Liver (tissue), 9 donors: Measurements from ENCODE around the gene ANKRD11. TPM values are rescaled to one million over a fixed set of nuclear protein-coding genes. Genes with fewer than 3 reads are reported as not detected.

Experiments
- DNase-seq: peaks from one replicate; pipeline ENCODE4 v3.0.0-alpha.2; 2017; ENCODE audit warnings: low spot score
- H3K27ac ChIP-seq, 2 donors: one replicate each; pipeline ENCODE4 v1.7.0; 2013; ENCODE audit warnings: inconsistent platforms in 2 of 2, low read length in 2 of 2, control low read depth in 1 of 2, low read depth in 1 of 2, mild to moderate bottlenecking in 1 of 2
- H3K27me3 ChIP-seq, 4 donors: one replicate each; pipeline versions ENCODE4 v1.6.1 to v1.7.0; 2013; ENCODE audit warnings: low read length in 3 of 4, inconsistent platforms in 1 of 4, mild to moderate bottlenecking in 1 of 4, moderate library complexity in 1 of 4; ENCODE audit not compliant: control insufficient read depth in 4 of 4, insufficient read depth in 4 of 4
- H3K36me3 ChIP-seq, 4 donors: one replicate each; pipeline versions ENCODE4 v1.6.1 to v1.7.0; 2013; ENCODE audit warnings: low read length in 3 of 4, mild to moderate bottlenecking in 3 of 4, low read depth in 1 of 4, moderate library complexity in 1 of 4; ENCODE audit not compliant: control insufficient read depth in 4 of 4, insufficient read depth in 3 of 4
- H3K4me1 ChIP-seq, 4 donors: one replicate each; pipeline versions ENCODE4 v1.6.1 to v1.7.0; 2013; ENCODE audit warnings: low read length in 3 of 4, mild to moderate bottlenecking in 3 of 4, moderate library complexity in 1 of 4; ENCODE audit not compliant: control insufficient read depth in 4 of 4, insufficient read depth in 4 of 4
- H3K4me3 ChIP-seq, 3 donors: one replicate each; pipeline versions ENCODE4 v1.6.1 to v1.7.0; 2013; ENCODE audit warnings: low read length in 3 of 3, control low read depth in 1 of 3, low read depth in 1 of 3, mild to moderate bottlenecking in 1 of 3
- H3K9ac ChIP-seq, 2 donors: one replicate each; pipeline ENCODE4 v1.7.0; 2013; ENCODE audit warnings: low read length in 2 of 2, mild to moderate bottlenecking in 2 of 2, moderate library complexity in 2 of 2, control low read depth in 1 of 2, low read depth in 1 of 2
- H3K9me3 ChIP-seq, 4 donors: one replicate each; pipeline versions ENCODE4 v1.6.1 to v1.7.0; 2013; ENCODE audit warnings: low read length in 3 of 4; ENCODE audit not compliant: control insufficient read depth in 4 of 4
- CTCF ChIP-seq: fragments of 150-350 bp; IDR thresholded peaks from 2 replicates; pipeline ENCODE4 v1.5.1; 2017; ENCODE audit warnings: improper control_type of control experiment, low read depth, low read length; ENCODE audit not compliant: missing input control
- EGR1 ChIP-seq, 2 donors: IDR thresholded peaks; 2 replicates each; pipeline ENCODE4 v1.6.1; 2016 to 2018; ENCODE audit warnings: antibody characterized with exemption in 2 of 2, low read depth in 2 of 2
- FOXA1 ChIP-seq: IDR thresholded peaks from 2 replicates; pipeline ENCODE4 v1.6.1; 2016; ENCODE audit warnings: antibody characterized with exemption
- FOXA2 ChIP-seq: IDR thresholded peaks from 2 replicates; pipeline ENCODE4 v1.6.1; 2016; ENCODE audit warnings: antibody characterized with exemption
- GABPA ChIP-seq, 2 donors: IDR thresholded peaks in 1 of 2; conservative IDR thresholded peaks in 1 of 2; 2 replicates each; pipeline ENCODE4 v1.6.1; 2016; ENCODE audit warnings: antibody characterized with exemption in 2 of 2, mild to moderate bottlenecking in 1 of 2, moderate library complexity in 1 of 2
- HNF4G ChIP-seq: IDR thresholded peaks from 2 replicates; pipeline ENCODE4 v1.6.1; 2016; ENCODE audit warnings: antibody characterized with exemption
- JUND ChIP-seq, 2 donors: IDR thresholded peaks; 2 replicates each; pipeline ENCODE4 v1.6.1; 2016; ENCODE audit warnings: antibody characterized with exemption in 2 of 2
- NR2F2 ChIP-seq: IDR thresholded peaks from 2 replicates; pipeline ENCODE4 v1.6.1; 2016; ENCODE audit warnings: antibody characterized with exemption
- RAD21 ChIP-seq, 2 donors: IDR thresholded peaks; 2 replicates each; pipeline ENCODE4 v1.6.1; 2016; ENCODE audit warnings: antibody characterized with exemption in 2 of 2, mild to moderate bottlenecking in 2 of 2
- RXRA ChIP-seq, 2 donors: IDR thresholded peaks; 2 replicates each; pipeline ENCODE4 v1.6.1; 2017 to 2018; ENCODE audit warnings: antibody characterized with exemption in 2 of 2, mild to moderate bottlenecking in 1 of 2
- SP1 ChIP-seq: IDR thresholded peaks from 2 replicates; pipeline ENCODE4 v1.6.1; 2018; ENCODE audit warnings: antibody characterized with exemption, mild to moderate bottlenecking
- TAF1 ChIP-seq: conservative IDR thresholded peaks from 2 replicates; pipeline ENCODE4 v1.6.1; 2016; ENCODE audit warnings: antibody characterized with exemption, mild to moderate bottlenecking
- YY1 ChIP-seq: IDR thresholded peaks from 2 replicates; pipeline ENCODE4 v1.6.1; 2016; ENCODE audit warnings: antibody characterized with exemption, mild to moderate bottlenecking
- WGBS: extraction: QIAGEN DNeasy Blood & Tissue Kit; methylation state at CpG from one replicate; pipeline ENCODE4 v1.1.7; 2013; 5-methylcytosine and 5-hydroxymethylcytosine counted together
- polyA plus RNA-seq, 2 donors: library from polyadenylated mRNA; stranded (reverse) in 1 of 2; unstranded in 1 of 2; fragments of 200-250 nt in 1 of 2; fragments of >200 nt in 1 of 2; fragmentation: Nextera tagmentation in 1 of 2; extraction: Ambion mirVana in 1 of 2; gene quantifications; one replicate each; pipeline versions ENCODE4 v1.2.1 to v1.2.3, GENCODE V29; 2013 to 2015
- total RNA-seq, 2 donors: library from RNA; depleted of rRNA; stranded (reverse); fragments of >200 nt; gene quantifications; one replicate each; pipeline ENCODE4 v1.2.3, GENCODE V29; 2014
- TF ChIP-seq, protein P1 (sequence below): IDR thresholded peaks from 2 replicates; pipeline ENCODE4 v1.6.1; 2016; ENCODE audit warnings: antibody characterized with exemption
- TF ChIP-seq, protein P2 (sequence below): IDR thresholded peaks from 2 replicates; pipeline ENCODE4 v1.6.1; 2016; ENCODE audit warnings: antibody characterized with exemption
- TF ChIP-seq, protein P3 (sequence below): IDR thresholded peaks from 2 replicates; pipeline ENCODE4 v1.6.1; 2016; ENCODE audit warnings: antibody characterized with exemption, mild to moderate bottlenecking
- donor health status: healthy.
- donor health status: healthy.
- donor health status: healthy.
- donor health status: healthy.
- donor health status: healthy.

ANKRD11 gene
- total and polyA plus RNA-seq, 4 donors = 16.3 to 55.1 (median 28.0) TPM

- Histone ChIP-seq H3K36me3 (peaks cover 13 to 65% (median 44%) of the 10 kb centered on the region in 4 donors), H3K27me3 (no peaks in the 10 kb centered on the region), H3K4me3 (no peak overlapping the region), H3K27ac (no peak overlapping the region), H3K9ac (no peak overlapping the region), H3K9me3 (peaks cover 8 to 26% (median 22%) of the 10 kb centered on the region in 4 donors), H3K4me1 (peaks cover 3 to 14% (median 10%) of the 10 kb centered on the region in 4 donors)
- no peak for DNase-seq
- WGBS = 90% methylated on average over 14 of the region's 14 CpGs
- TF ChIP-seq FOXA2 (no peak), JUND (IDR thresholded peaks at IDR 0.05) (no peak), HNF4G (no peak), EGR1 (IDR thresholded peaks at IDR 0.05; ENCODE audit: low read depth in 2 of 2) (no peak), RAD21 (IDR thresholded peaks at IDR 0.05) (no peak), TAF1 (no peak), YY1 (no peak), GABPA (IDR thresholded peaks at IDR 0.05 in 1 of 2, conservative IDR thresholded peaks at IDR 0.05 in 1 of 2) (no peak), NR2F2 (no peak), CTCF (no peak), RXRA (IDR thresholded peaks at IDR 0.05) (no peak), SP1 (no peak), FOXA1 (no peak)
- TF ChIP-seq, protein P1, sequence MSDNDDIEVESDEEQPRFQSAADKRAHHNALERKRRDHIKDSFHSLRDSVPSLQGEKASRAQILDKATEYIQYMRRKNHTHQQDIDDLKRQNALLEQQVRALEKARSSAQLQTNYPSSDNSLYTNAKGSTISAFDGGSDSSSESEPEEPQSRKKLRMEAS = no peak
- TF ChIP-seq, protein P2, sequence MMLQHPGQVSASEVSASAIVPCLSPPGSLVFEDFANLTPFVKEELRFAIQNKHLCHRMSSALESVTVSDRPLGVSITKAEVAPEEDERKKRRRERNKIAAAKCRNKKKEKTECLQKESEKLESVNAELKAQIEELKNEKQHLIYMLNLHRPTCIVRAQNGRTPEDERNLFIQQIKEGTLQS = no peak
- TF ChIP-seq, protein P3, sequence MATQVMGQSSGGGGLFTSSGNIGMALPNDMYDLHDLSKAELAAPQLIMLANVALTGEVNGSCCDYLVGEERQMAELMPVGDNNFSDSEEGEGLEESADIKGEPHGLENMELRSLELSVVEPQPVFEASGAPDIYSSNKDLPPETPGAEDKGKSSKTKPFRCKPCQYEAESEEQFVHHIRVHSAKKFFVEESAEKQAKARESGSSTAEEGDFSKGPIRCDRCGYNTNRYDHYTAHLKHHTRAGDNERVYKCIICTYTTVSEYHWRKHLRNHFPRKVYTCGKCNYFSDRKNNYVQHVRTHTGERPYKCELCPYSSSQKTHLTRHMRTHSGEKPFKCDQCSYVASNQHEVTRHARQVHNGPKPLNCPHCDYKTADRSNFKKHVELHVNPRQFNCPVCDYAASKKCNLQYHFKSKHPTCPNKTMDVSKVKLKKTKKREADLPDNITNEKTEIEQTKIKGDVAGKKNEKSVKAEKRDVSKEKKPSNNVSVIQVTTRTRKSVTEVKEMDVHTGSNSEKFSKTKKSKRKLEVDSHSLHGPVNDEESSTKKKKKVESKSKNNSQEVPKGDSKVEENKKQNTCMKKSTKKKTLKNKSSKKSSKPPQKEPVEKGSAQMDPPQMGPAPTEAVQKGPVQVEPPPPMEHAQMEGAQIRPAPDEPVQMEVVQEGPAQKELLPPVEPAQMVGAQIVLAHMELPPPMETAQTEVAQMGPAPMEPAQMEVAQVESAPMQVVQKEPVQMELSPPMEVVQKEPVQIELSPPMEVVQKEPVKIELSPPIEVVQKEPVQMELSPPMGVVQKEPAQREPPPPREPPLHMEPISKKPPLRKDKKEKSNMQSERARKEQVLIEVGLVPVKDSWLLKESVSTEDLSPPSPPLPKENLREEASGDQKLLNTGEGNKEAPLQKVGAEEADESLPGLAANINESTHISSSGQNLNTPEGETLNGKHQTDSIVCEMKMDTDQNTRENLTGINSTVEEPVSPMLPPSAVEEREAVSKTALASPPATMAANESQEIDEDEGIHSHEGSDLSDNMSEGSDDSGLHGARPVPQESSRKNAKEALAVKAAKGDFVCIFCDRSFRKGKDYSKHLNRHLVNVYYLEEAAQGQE = no peak
These were observed 260.1 kb downstream of the ANKRD11 start for GRCh38 chr16:89230255-89230654.

- 98% methylated on average over 10 of the region's 10 CpGs for WGBS
- H3K4me3 ChIP-seq = no peak overlapping the region
- no peak overlapping the region for H3K9ac ChIP-seq
- peaks cover 24 to 74% (median 49%) of the 10 kb centered on the region in 4 donors for H3K36me3 ChIP-seq
- DNase-seq = no peak
- peaks cover 8 to 22% (median 18%) of the 10 kb centered on the region in 4 donors for H3K9me3 ChIP-seq
- no peaks in the 10 kb centered on the region for H3K27me3 ChIP-seq
- no peak for TF ChIP-seq GABPA (IDR thresholded peaks at IDR 0.05 in 1 of 2, conservative IDR thresholded peaks at IDR 0.05 in 1 of 2)
- TF ChIP-seq CTCF = no peak
- TF ChIP-seq SP1 = no peak
- TF ChIP-seq TAF1 = no peak
- TF ChIP-seq RAD21 (IDR thresholded peaks at IDR 0.05) = no peak
- no peak for TF ChIP-seq NR2F2
- TF ChIP-seq, protein P1 = no peak
- no peak for TF ChIP-seq EGR1 (IDR thresholded peaks at IDR 0.05; ENCODE audit: low read depth in 2 of 2)
- no peak for TF ChIP-seq YY1
- H3K27ac ChIP-seq = no peak overlapping the region
- peaks cover 0 to under 1% (median 0%) of the 10 kb centered on the region in 4 donors for H3K4me1 ChIP-seq
These were observed 265.7 kb downstream of the ANKRD11 start for GRCh38 chr16:89224665-89225064.
